Measurements from ENCODE around the gene PRPSAP1.
"Not testable (repeated sequence)": the region's sequence is repeated elsewhere in the genome, so short reads cannot be mapped to it uniquely, and the experiment has no call there.

Gene PRPSAP1

DNA sequence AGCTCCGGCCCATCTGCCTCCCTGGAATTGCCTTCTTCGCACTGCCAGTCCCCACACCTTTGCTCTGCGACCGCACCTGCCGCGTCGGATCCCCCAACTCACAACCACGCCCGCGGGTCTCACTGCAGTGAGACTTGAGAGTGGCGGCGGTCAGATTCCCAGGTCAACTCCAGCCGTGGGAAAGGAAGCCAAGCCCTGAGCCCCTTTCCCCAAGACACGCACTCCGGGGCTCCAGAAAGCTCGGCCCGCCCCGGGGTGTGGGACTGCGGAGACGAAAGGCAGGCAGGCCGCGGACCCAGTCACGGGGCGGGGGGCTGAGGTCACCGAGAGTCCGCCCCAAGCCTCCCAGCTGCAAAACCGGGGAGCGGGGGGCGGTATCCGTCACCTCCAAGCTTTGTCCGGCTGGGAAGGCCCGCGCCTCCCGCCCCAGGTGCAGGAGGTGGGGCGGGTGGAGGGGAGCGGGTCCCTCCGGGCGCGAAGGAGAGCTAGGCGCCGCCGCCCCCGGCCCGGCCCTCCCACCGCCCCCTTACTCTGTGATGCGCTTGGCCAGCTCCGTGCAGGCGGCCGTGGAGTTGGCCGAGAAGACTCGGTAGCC is 615 bp downstream of the PRPSAP1 start:
- DNase-seq, result peak; percentile 40
- H3K36me3 ChIP-seq, result peaks cover 35% of the 10 kb centered on the region
- H3K9me3 ChIP-seq (ENCODE audit: severe bottlenecking), result no peaks in the 10 kb centered on the region
- H3K4me3 ChIP-seq (ENCODE audit: low read depth, low read length), result peak overlapping the region; percentile 90
- no peaks in the 10 kb centered on the region for H3K27me3 ChIP-seq (ENCODE audit: insufficient read depth, low read depth, severe bottlenecking)
- H3K27ac ChIP-seq, result peak overlapping the region; percentile 100
- TF ChIP-seq, protein P1, sequence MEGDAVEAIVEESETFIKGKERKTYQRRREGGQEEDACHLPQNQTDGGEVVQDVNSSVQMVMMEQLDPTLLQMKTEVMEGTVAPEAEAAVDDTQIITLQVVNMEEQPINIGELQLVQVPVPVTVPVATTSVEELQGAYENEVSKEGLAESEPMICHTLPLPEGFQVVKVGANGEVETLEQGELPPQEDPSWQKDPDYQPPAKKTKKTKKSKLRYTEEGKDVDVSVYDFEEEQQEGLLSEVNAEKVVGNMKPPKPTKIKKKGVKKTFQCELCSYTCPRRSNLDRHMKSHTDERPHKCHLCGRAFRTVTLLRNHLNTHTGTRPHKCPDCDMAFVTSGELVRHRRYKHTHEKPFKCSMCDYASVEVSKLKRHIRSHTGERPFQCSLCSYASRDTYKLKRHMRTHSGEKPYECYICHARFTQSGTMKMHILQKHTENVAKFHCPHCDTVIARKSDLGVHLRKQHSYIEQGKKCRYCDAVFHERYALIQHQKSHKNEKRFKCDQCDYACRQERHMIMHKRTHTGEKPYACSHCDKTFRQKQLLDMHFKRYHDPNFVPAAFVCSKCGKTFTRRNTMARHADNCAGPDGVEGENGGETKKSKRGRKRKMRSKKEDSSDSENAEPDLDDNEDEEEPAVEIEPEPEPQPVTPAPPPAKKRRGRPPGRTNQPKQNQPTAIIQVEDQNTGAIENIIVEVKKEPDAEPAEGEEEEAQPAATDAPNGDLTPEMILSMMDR (IDR thresholded peaks at IDR 0.05; ENCODE audit: low read depth, low read length), result no peak

DNA sequence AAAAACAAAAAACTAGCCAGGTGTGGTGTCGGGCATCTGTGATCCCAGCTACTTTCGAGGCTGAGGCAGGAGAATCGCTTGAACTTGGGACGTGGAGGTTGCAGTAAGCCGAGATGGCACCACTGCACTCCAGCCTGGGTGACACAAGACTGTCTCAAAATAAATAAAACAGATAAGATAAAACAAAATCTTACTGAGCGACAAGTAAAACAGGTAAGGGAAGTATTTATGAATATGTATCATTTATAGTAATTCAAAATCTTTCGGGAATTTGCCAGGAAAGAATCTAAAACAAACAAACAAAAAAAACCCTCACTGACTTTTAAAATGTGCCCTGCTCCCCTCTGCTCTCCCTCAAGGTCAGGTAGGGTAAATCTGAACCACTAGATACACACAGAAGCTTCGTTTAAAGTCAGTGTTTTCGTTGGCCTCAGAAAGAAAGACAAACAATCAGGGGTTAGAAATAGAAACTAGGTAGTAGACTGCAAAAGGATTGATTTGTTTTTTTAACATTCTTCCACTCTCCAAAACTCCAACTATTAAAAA is 2.1 kb downstream of the PRPSAP1 start:
- Histone ChIP-seq H3K36me3 (peaks cover 47% of the 10 kb centered on the region), H3K9me3 (ENCODE audit: severe bottlenecking) (no peaks in the 10 kb centered on the region), H3K4me3 (ENCODE audit: low read depth, low read length) (no peak overlapping the region), H3K27me3 (ENCODE audit: insufficient read depth, low read depth, severe bottlenecking) (no peaks in the 10 kb centered on the region), H3K27ac (no peak overlapping the region)
- TF ChIP-seq, protein P1 (IDR thresholded peaks at IDR 0.05; ENCODE audit: low read depth, low read length), result no peak
- no peak for DNase-seq

DNA sequence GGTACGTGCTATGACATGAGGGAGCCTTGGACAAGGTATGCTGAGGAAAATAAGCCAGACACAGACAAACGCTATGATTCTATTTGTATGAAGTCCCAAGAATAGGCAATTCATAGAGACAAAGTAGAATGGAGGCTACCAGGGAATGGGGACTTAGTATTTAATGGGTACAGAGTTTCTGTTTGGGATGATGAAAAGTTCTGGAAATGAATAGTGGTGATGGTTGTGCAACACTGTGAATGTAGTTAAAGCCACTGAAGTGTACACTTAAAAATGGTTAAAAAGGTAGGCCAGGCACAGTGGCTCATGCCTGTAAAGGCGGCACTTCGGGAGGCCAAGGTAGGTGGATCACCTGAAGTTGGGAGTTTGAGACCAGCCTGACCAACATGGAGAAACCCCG is 3.3 kb downstream of the PRPSAP1 start:
- TF ChIP-seq, protein P1 (IDR thresholded peaks at IDR 0.05; ENCODE audit: low read depth, low read length), result no peak
- Histone ChIP-seq H3K4me3 (ENCODE audit: low read depth, low read length) (no peak overlapping the region), H3K27me3 (ENCODE audit: insufficient read depth, low read depth, severe bottlenecking) (no peaks in the 10 kb centered on the region), H3K36me3 (peaks cover 58% of the 10 kb centered on the region), H3K27ac (no peak overlapping the region), H3K9me3 (ENCODE audit: severe bottlenecking) (no peaks in the 10 kb centered on the region)
- DNase-seq, result no peak

DNA sequence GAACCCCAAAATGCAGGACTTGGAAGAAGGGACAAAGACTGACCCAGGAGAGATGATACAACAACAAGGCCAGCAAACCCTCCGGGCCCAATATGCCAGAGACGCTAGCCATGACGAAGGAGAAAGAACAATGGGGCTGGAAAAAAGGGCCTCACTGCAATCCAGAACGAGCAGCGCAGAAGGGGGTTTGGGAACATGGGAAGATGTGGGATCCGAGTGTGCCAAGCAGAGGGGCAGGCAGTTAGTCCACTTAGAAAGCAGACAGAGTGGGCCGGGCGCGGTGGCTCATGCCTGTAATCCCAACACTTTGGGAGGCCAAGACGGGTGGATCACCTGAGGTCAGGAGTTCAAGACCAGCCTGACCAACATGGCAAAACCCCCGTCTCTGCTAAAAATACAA is 6.8 kb downstream of the PRPSAP1 start:
- not testable (repeated sequence) for DNase-seq; H3K27me3 ChIP-seq (ENCODE audit: insufficient read depth, low read depth, severe bottlenecking); H3K27ac ChIP-seq; H3K4me3 ChIP-seq (ENCODE audit: low read depth, low read length); H3K9me3 ChIP-seq (ENCODE audit: severe bottlenecking)
- H3K36me3 ChIP-seq, result peaks cover 81% of the 10 kb centered on the region

DNA sequence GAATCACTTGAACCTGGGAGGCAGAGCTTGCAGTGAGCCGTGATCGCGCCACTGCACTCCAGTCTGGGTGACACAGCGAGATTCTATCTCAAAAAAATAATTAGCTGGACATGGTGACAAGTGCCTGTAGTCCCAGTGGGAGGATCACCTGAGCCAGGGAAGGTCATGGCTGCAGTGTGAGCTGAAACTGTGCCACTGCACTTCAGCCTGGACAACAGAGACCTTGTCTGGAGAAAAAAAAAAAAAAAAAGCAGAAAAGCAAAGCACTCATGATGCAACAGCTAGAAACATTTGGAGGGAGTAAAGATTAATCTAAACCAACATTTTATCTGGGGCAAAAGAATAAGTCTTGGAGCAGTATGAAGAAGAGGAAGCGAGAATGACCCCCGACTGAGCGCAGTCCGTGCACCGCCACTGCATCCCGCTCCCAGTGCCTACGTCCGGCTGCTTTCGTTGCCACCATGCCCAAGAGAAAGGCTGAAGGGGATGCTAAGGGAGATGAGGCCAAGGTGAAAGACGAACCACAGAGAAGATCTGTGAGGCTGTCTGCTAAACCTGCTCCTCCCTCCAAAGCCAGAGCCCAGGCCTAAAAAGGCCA is 8.2 kb downstream of the PRPSAP1 start:
- Histone ChIP-seq H3K27ac (no peak overlapping the region), H3K36me3 (peaks cover 80% of the 10 kb centered on the region), H3K9me3 (ENCODE audit: severe bottlenecking) (no peaks in the 10 kb centered on the region), H3K27me3 (ENCODE audit: insufficient read depth, low read depth, severe bottlenecking) (no peaks in the 10 kb centered on the region), H3K4me3 (ENCODE audit: low read depth, low read length) (no peak overlapping the region)
- TF ChIP-seq, protein P1 (IDR thresholded peaks at IDR 0.05; ENCODE audit: low read depth, low read length), result no peak
- DNase-seq, result no peak

DNA sequence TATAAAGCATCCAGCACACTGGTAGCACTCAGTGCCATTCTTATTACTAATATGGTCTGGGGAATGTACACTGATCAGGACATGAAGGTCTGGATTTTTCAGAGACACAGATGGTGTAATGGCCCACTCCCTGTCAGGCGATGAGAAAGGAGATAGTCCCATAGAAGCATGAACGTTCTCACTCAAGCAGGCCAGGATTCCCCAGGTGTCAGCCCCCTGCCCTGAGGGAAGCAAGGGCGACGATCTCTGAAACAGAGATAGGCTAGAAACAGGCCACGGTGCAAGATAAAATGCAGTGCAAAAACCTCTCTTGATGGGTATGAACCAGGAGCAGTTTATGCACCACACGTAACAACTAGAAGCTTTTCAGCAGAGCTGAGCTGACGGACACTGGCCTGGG is 10.6 kb downstream of the PRPSAP1 start:
- DNase-seq, result no peak
- Histone ChIP-seq H3K27me3 (ENCODE audit: insufficient read depth, low read depth, severe bottlenecking) (no peaks in the 10 kb centered on the region), H3K27ac (no peak overlapping the region), H3K4me3 (ENCODE audit: low read depth, low read length) (no peak overlapping the region), H3K36me3 (peaks cover 77% of the 10 kb centered on the region), H3K9me3 (ENCODE audit: severe bottlenecking) (no peaks in the 10 kb centered on the region)
- TF ChIP-seq, protein P1 (IDR thresholded peaks at IDR 0.05; ENCODE audit: low read depth, low read length), result no peak
